HepG2 (cell line): ENCODE results near the gene FLYWCH1. TPM values are rescaled to one million over a fixed set of nuclear protein-coding genes. Genes with fewer than 3 reads are reported as not detected.

Experiments
- CHD4 ChIP-seq: fragments of 200-600 bp; sonication (generic); IDR thresholded peaks from 2 replicates; pipeline ENCODE4 v1.7.0; 2017; ENCODE audit warnings: mild to moderate bottlenecking, low read length, borderline replicate concordance
- EED ChIP-seq: sonication (generic); formaldehyde crosslinking; IDR thresholded peaks from 2 replicates; pipeline ENCODE4 v1.5.0; 2020; ENCODE audit warnings: mild to moderate bottlenecking, missing genetic modification reagents
- HDAC1 ChIP-seq: sonication (generic); formaldehyde crosslinking; IDR thresholded peaks from 2 replicates; pipeline ENCODE4 v1.5.1; 2020; ENCODE audit warnings: mild to moderate bottlenecking, missing genetic modification reagents
- JUNB ChIP-seq: sonication (generic); formaldehyde crosslinking; IDR thresholded peaks from 2 replicates; pipeline ENCODE4 v1.8.0; 2022; ENCODE audit warnings: missing genetic modification reagents, mild to moderate bottlenecking, borderline replicate concordance
- MED13 ChIP-seq: sonication (generic); formaldehyde crosslinking; IDR thresholded peaks from 2 replicates; pipeline ENCODE4 v1.5.0; 2020; ENCODE audit warnings: missing genetic modification reagents
- MXD4 ChIP-seq: IDR thresholded peaks from 2 replicates; pipeline ENCODE4 v1.6.1; 2016; ENCODE audit warnings: mild to moderate bottlenecking, missing biosample characterization, missing genetic modification reagents
- SRSF4 ChIP-seq: fragments of 200-400 bp; formaldehyde crosslinking; IDR thresholded peaks from one replicate; pipeline ENCODE4 v1.6.1; 2018; ENCODE audit warnings: mild to moderate bottlenecking, low read depth, low read length, moderate library complexity; ENCODE audit not compliant: poor library complexity, severe bottlenecking
- TAF15 ChIP-seq: fragments of 200-400 bp; formaldehyde crosslinking; IDR thresholded peaks from one replicate; pipeline ENCODE4 v1.6.1; 2018; ENCODE audit warnings: mild to moderate bottlenecking, low read depth, low read length; ENCODE audit not compliant: poor library complexity, severe bottlenecking
- ZBTB38 ChIP-seq: sonication (generic); formaldehyde crosslinking; IDR thresholded peaks from 2 replicates; pipeline ENCODE4 v1.5.1; 2020; ENCODE audit warnings: mild to moderate bottlenecking, missing genetic modification reagents
- ZNF564 ChIP-seq: sonication (generic); formaldehyde crosslinking; IDR thresholded peaks from 2 replicates; pipeline ENCODE4 v1.8.1; 2023; ENCODE audit warnings: mild to moderate bottlenecking, missing genetic modification reagents
- ZNF567 ChIP-seq: sonication (generic); formaldehyde crosslinking; IDR thresholded peaks from 2 replicates; pipeline ENCODE4 v1.8.1; 2023; ENCODE audit warnings: mild to moderate bottlenecking, missing genetic modification reagents, borderline replicate concordance
- polyA plus RNA-seq, 8 experiments: library from polyadenylated mRNA; depleted of rRNA in 3 of 8; stranded (reverse) in 7 of 8; unstranded in 1 of 8; fragments of >200 nt; fragmentation: Illumina TruSeq in 4 of 8; extraction: Trizol in 4 of 8; gene quantifications; 2 replicates each; pipeline versions ENCODE4 v1.2.1 to v1.2.3, GENCODE V29; 2011 to 2016; ENCODE audit warnings: low read depth in 4 of 8, missing spikeins in 1 of 8, mixed read lengths in 1 of 8; ENCODE audit not compliant: insufficient read depth in 1 of 8
- total RNA-seq, 5 experiments: library from RNA; depleted of rRNA; stranded (reverse); fragments of >200 nt; fragmentation: Illumina TruSeq; extraction: Trizol; gene quantifications; 2 replicates each; pipeline ENCODE4 v1.2.3, GENCODE V29; 2016; ENCODE audit warnings: low read depth in 1 of 5
- TF ChIP-seq, protein P1 (sequence below): sonication (generic); formaldehyde crosslinking; IDR thresholded peaks from 2 replicates; pipeline ENCODE4 v1.4.0; 2020; ENCODE audit warnings: mild to moderate bottlenecking, missing genetic modification reagents
- TF ChIP-seq, protein P2 (sequence below): sonication (generic); formaldehyde crosslinking; IDR thresholded peaks from 2 replicates; pipeline ENCODE4 v1.5.0; 2020; ENCODE audit warnings: mild to moderate bottlenecking, missing genetic modification reagents
- TF ChIP-seq, protein P3 (sequence below): sonication (generic); formaldehyde crosslinking; IDR thresholded peaks from 2 replicates; pipeline ENCODE4 v1.9.0; 2021; ENCODE audit warnings: missing genetic modification reagents, mild to moderate bottlenecking, borderline replicate concordance
- TF ChIP-seq, protein P4 (sequence below): sonication (generic); formaldehyde crosslinking; IDR thresholded peaks from 2 replicates; pipeline ENCODE4 v1.4.0; 2020; ENCODE audit warnings: missing genetic modification reagents, mild to moderate bottlenecking, borderline replicate concordance
- TF ChIP-seq, protein P5 (sequence below): sonication (generic); formaldehyde crosslinking; conservative IDR thresholded peaks from 2 replicates; pipeline ENCODE4 v1.5.0; 2020; ENCODE audit warnings: missing genetic modification reagents
- TF ChIP-seq, protein P6 (sequence below): sonication (generic); formaldehyde crosslinking; IDR thresholded peaks from 2 replicates; pipeline ENCODE4 v1.8.0; 2022; ENCODE audit warnings: missing genetic modification reagents, mild to moderate bottlenecking, inconsistent platforms, borderline replicate concordance

FLYWCH1 gene
- total and polyA plus RNA-seq, 2 of the 13 experiments (the other 11 are each of a cell fraction or from before 2014, with no cell fraction given), result 7.3 to 12.4 TPM

DNA sequence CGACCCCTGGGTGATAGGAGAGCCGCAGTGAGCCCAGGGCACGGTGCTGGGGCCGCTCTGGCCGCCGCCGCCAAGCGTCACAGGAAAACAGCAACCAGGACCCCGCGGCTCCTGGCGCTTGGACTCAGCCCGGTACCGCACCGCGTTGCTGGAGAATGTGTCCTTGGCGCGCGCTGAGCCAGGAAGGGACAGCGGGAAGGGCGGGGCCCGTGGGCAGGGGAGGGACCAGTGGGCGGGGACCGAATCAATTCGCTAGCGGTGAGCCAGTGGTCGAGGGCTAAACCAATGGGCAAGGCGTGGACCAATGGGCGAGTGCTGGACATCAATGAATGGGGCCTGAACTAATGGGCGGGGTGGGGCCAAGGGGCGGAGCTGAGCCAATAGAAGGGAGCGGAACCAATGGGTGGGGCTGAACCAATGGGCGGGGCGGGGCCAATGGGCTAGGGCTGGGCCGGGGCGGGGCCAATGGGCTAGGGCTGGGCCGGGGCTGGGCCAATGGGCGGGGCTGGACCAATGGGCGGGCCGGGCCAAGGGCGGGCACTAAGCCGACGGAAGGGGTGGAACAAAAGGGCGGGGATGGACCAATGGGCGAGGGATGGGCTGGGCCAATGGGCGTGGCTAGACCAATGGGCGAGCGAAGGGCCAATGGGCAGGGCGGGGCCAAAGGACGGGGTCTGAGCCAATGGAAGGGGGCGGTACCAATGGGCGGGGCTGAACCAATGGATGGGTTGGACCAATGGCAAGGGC lies 6.3 kb upstream of the FLYWCH1 start (continued):
- TF ChIP-seq SRSF4 (no peak), CHD4 (no peak), MED13 (CRISPR knock-in tag) (peak; percentile 46; the same call in 1 of the 2 replicates), ZNF564 (CRISPR knock-in tag) (0 out of 2 replicates have a peak, but pooled peaks have one; percentile 23), MXD4 (CRISPR knock-in tag) (peak; percentile 79), JUNB (CRISPR knock-in tag) (no peak; the same call in 1 of the 2 replicates), HDAC1 (CRISPR knock-in tag) (peak; percentile 79), ZBTB38 (CRISPR knock-in tag) (no peak), ZNF567 (CRISPR knock-in tag) (no peak), TAF15 (no peak), EED (CRISPR knock-in tag) (no peak)
- TF ChIP-seq, protein P1, sequence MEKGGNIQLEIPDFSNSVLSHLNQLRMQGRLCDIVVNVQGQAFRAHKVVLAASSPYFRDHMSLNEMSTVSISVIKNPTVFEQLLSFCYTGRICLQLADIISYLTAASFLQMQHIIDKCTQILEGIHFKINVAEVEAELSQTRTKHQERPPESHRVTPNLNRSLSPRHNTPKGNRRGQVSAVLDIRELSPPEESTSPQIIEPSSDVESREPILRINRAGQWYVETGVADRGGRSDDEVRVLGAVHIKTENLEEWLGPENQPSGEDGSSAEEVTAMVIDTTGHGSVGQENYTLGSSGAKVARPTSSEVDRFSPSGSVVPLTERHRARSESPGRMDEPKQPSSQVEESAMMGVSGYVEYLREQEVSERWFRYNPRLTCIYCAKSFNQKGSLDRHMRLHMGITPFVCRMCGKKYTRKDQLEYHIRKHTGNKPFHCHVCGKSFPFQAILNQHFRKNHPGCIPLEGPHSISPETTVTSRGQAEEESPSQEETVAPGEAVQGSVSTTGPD (CRISPR knock-in tag), result no peak
- TF ChIP-seq, protein P2, sequence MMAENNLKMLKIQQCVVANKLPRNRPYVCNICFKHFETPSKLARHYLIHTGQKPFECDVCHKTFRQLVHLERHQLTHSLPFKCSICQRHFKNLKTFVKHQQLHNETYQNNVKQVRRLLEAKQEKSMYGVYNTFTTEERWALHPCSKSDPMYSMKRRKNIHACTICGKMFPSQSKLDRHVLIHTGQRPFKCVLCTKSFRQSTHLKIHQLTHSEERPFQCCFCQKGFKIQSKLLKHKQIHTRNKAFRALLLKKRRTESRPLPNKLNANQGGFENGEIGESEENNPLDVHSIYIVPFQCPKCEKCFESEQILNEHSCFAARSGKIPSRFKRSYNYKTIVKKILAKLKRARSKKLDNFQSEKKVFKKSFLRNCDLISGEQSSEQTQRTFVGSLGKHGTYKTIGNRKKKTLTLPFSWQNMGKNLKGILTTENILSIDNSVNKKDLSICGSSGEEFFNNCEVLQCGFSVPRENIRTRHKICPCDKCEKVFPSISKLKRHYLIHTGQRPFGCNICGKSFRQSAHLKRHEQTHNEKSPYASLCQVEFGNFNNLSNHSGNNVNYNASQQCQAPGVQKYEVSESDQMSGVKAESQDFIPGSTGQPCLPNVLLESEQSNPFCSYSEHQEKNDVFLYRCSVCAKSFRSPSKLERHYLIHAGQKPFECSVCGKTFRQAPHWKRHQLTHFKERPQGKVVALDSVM (CRISPR knock-in tag), result no peak
- TF ChIP-seq, protein P3, sequence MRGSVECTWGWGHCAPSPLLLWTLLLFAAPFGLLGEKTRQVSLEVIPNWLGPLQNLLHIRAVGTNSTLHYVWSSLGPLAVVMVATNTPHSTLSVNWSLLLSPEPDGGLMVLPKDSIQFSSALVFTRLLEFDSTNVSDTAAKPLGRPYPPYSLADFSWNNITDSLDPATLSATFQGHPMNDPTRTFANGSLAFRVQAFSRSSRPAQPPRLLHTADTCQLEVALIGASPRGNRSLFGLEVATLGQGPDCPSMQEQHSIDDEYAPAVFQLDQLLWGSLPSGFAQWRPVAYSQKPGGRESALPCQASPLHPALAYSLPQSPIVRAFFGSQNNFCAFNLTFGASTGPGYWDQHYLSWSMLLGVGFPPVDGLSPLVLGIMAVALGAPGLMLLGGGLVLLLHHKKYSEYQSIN (CRISPR knock-in tag), result no peak
- TF ChIP-seq, protein P4, sequence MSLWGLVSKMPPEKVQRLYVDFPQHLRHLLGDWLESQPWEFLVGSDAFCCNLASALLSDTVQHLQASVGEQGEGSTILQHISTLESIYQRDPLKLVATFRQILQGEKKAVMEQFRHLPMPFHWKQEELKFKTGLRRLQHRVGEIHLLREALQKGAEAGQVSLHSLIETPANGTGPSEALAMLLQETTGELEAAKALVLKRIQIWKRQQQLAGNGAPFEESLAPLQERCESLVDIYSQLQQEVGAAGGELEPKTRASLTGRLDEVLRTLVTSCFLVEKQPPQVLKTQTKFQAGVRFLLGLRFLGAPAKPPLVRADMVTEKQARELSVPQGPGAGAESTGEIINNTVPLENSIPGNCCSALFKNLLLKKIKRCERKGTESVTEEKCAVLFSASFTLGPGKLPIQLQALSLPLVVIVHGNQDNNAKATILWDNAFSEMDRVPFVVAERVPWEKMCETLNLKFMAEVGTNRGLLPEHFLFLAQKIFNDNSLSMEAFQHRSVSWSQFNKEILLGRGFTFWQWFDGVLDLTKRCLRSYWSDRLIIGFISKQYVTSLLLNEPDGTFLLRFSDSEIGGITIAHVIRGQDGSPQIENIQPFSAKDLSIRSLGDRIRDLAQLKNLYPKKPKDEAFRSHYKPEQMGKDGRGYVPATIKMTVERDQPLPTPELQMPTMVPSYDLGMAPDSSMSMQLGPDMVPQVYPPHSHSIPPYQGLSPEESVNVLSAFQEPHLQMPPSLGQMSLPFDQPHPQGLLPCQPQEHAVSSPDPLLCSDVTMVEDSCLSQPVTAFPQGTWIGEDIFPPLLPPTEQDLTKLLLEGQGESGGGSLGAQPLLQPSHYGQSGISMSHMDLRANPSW (CRISPR knock-in tag), result 0 out of 2 replicates have a peak, but pooled peaks have one; percentile 24
- TF ChIP-seq, protein P5, sequence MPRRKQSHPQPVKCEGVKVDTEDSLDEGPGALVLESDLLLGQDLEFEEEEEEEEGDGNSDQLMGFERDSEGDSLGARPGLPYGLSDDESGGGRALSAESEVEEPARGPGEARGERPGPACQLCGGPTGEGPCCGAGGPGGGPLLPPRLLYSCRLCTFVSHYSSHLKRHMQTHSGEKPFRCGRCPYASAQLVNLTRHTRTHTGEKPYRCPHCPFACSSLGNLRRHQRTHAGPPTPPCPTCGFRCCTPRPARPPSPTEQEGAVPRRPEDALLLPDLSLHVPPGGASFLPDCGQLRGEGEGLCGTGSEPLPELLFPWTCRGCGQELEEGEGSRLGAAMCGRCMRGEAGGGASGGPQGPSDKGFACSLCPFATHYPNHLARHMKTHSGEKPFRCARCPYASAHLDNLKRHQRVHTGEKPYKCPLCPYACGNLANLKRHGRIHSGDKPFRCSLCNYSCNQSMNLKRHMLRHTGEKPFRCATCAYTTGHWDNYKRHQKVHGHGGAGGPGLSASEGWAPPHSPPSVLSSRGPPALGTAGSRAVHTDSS (CRISPR knock-in tag), result 0 out of 2 replicates have a peak, but pooled peaks have one; percentile 51
- TF ChIP-seq, protein P6, sequence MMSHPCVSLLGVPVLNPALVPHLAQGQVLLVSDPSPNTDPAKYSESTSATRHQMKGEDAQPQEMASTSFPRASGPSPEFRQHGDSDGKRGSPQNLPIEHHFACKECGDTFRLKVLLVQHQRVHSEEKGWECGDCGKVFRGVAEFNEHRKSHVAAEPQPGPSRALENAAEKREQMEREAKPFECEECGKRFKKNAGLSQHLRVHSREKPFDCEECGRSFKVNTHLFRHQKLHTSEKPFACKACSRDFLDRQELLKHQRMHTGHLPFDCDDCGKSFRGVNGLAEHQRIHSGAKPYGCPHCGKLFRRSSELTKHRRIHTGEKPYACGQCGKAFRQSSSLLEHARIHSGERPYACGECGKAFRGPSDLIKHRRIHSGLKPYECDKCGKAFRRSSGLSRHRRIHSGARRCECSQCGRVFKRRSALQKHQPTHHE (CRISPR knock-in tag), result 0 out of 2 replicates have a peak, but pooled peaks have one; percentile 7
